Mesothelial cell of epicardium (in vitro differentiated cells): Measurements from ENCODE around the gene PRR18. TPM values are rescaled to one million over a fixed set of nuclear protein-coding genes. Genes with fewer than 3 reads are reported as not detected.
A peak's percentile ranks its signal among the peaks of the same experiment; 100 is the strongest.

ENCODE experiments used
- DNase-seq, 2 experiments: peaks; one replicate each; pipeline ENCODE4 v3.0.0; 2021; ENCODE audit warnings: low spot score in 2 of 2; ENCODE audit not compliant: unreplicated experiment in 2 of 2
- H3K27ac Mint-ChIP-seq: 2 replicates; pipeline ENCODE4 v1.8.0; 2021; ENCODE audit warnings: mixed read lengths
- H3K27me3 Mint-ChIP-seq: 2 replicates; pipeline ENCODE4 v1.8.0; 2021; ENCODE audit warnings: low read depth, mixed read lengths
- H3K36me3 Mint-ChIP-seq: 2 replicates; pipeline ENCODE4 v1.8.0; 2021; ENCODE audit warnings: mixed read lengths
- H3K4me1 Mint-ChIP-seq: 2 replicates; pipeline ENCODE4 v1.8.0; 2021; ENCODE audit warnings: mixed read lengths
- H3K4me3 Mint-ChIP-seq: 2 replicates; pipeline ENCODE4 v1.8.0; 2021; ENCODE audit warnings: mild to moderate bottlenecking, moderate library complexity, mixed read lengths
- H3K9me3 Mint-ChIP-seq: 2 replicates; pipeline ENCODE4 v1.8.0; 2021; ENCODE audit warnings: mixed read lengths
- CTCF ChIP-seq: fragments of 200-600 bp; sonication (generic); IDR thresholded peaks from one replicate; pipeline ENCODE4 v1.5.0; 2021; ENCODE audit warnings: antibody characterized with exemption; ENCODE audit not compliant: unreplicated experiment
- total RNA-seq: library from RNA; stranded (reverse); gene quantifications from 3 replicates; pipeline ENCODE4 v1.2.1, GENCODE V29; 2021

The PRR18 gene
- total RNA-seq, 1 donor from 2014 or later = 0.38 TPM

DNA sequence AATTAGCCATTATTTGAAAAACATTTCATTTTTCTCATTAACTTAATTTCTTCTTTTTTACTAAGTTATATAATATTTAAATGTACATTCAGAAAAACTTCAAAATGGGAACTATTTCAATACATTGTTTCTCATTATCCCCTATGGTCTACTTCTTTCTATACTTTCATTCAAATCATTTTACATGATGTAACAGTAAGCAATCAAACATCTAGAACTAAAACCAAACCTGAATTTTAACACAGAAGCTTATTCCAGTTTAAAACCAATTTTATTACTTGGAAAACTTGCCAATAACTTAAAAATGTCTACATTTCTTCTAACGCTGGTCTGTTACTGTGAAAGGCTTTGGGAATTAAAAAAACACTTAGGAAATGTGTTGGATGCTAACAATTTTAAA lies 4.6 kb upstream of the PRR18 start:
- H3K4me1 Mint-ChIP-seq = no peaks in the 10 kb centered on the region
- DNase-seq = no peak
- no peak overlapping the region for H3K4me3 Mint-ChIP-seq
- H3K27me3 Mint-ChIP-seq = peaks cover 37% of the 10 kb centered on the region
- TF ChIP-seq CTCF = no peak
- H3K36me3 Mint-ChIP-seq = no peaks in the 10 kb centered on the region
- no peaks in the 10 kb centered on the region for H3K9me3 Mint-ChIP-seq
- no peak overlapping the region for H3K27ac Mint-ChIP-seq

DNA sequence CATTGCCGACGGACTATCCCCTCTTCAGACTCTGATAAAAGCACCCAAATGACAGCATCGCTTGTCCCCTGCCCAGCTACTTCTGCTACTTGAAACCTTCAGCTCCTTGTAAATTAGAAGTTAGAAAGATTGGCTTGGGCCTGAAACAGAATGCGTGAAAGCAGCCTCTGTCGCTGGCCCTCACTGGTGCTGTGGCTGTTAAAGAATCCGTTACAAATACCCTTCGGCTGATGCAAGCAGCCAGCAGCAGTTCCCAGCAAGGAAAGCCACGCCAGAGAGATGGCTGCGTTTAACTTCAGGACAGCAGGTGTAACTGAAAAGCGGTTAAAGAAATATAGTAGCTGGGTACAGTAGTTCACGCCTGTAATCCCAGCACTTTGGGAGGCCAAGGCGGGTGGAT lies 2.4 kb upstream of the PRR18 start:
- DNase-seq = no peak
- H3K27ac Mint-ChIP-seq = no peak overlapping the region
- H3K9me3 Mint-ChIP-seq = no peaks in the 10 kb centered on the region
- H3K27me3 Mint-ChIP-seq = peaks cover 51% of the 10 kb centered on the region
- H3K36me3 Mint-ChIP-seq = no peaks in the 10 kb centered on the region
- TF ChIP-seq CTCF = no peak
- H3K4me1 Mint-ChIP-seq = peaks cover 3% of the 10 kb centered on the region
- no peak overlapping the region for H3K4me3 Mint-ChIP-seq

GRCh38 chr6:166309977-166310376 lies 1.8 kb upstream of the PRR18 start:
- H3K9me3 Mint-ChIP-seq = no peaks in the 10 kb centered on the region
- no peak overlapping the region for H3K4me3 Mint-ChIP-seq
- H3K27me3 Mint-ChIP-seq = peaks cover 58% of the 10 kb centered on the region
- TF ChIP-seq CTCF = no peak
- peaks cover 3% of the 10 kb centered on the region for H3K4me1 Mint-ChIP-seq
- H3K27ac Mint-ChIP-seq = no peak overlapping the region
- no peak for DNase-seq
- H3K36me3 Mint-ChIP-seq = no peaks in the 10 kb centered on the region

DNA sequence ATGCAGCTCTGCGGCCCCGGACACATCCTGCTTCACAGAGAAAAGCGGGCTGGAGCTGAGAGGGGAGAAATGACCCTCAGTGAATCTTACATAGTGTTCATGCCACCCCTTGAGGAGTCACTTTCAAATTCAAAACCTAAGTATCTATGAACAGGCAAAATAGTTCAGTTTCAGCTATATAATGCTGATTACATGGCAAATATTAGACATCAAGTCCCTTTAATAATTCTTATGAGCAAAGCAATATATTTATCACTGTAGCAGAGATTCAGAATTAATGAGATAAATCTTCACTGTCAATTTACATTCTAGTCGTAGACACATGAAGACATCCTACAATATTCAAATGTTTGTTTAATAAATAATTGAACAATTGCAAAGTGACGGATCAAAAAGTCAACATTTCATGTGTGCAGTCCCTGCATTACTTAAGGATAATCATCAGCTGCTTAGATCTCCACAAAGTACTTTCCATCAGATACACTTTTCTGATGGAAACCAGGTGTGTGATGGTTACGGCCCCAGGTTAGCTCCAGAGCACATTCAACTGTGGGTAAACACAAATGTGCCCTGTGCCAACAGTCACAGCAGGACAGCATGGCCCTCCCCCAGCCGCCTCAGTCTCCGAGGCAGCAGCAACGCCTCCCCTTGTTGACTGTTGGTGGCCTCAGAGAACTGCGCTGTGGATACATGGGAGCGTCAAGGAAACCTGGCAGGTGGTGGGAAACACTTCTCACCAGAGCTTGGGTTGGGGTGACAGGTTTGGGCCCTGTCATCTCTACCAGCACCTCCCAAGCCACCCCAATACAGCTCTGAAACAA lies 787 bp upstream of the PRR18 start:
- H3K27ac Mint-ChIP-seq = no peak overlapping the region

DNA sequence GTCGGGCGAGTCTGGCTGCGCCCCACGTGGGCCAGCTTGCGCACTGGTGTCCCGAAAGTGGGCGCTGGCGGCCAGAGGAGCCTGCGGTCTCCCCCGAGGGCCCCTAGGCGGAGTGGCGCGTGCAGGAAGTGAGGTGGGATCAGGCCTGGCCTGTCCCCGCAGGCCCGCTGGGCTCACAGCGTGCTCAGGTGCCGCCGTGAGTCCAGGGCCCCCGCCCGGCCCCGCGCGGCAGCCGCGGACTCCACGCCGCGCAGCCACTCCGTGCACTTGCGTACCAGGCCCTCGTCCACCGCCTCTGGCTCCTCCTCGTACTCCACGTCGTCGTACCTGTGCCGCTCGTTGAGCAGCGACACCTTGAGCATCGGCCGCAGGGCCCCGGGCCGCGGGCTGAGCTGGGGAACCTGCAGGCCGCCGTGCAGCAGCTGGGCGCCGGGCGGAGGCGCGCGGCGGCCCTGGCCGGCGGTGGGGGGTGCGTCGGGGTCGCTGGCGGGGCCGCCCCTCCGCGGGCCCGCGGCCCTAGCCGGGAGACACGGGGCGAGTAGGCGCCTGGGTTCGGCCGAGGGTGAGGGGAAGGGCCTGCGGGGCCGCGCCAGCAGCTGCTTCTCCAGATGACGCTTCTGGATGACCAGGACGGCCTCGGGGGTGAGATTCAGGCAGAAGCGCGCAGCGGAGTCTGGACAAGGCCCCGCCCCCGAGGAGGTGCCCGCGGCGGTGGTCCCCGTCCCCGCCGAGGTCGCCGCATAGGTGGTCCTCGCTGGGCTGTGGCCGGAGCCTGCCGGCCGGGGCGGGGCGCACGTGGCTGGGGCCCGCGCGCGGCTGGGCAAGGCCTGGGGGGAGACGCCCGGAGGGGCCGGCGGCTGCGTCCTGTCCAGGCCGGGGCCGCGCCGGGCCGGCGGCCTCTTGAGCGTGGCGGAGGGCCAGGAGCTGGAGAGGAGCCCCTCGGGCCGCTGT lies 835 bp downstream of the PRR18 start:
- peak in 1 of 2 experiments; percentile 43 for DNase-seq
- Mint-ChIP-seq H3K9me3 (no peaks in the 10 kb centered on the region), H3K4me1 (peaks cover 3% of the 10 kb centered on the region), H3K36me3 (no peaks in the 10 kb centered on the region), H3K27ac (no peak overlapping the region), H3K27me3 (peaks cover 78% of the 10 kb centered on the region), H3K4me3 (peak overlapping the region; percentile 53)
- TF ChIP-seq CTCF = no peak

More for the DNA sequence above, 787 bp upstream of the PRR18 start:
- DNase-seq = no peak
- Mint-ChIP-seq H3K36me3 (no peaks in the 10 kb centered on the region), H3K9me3 (no peaks in the 10 kb centered on the region), H3K4me1 (peaks cover 3% of the 10 kb centered on the region), H3K4me3 (peak overlapping the region; percentile 57), H3K27me3 (peaks cover 67% of the 10 kb centered on the region)
- TF ChIP-seq CTCF = no peak
